ENCODE data around the gene PGAM5.
"Not testable (repeated sequence)": the region's sequence is repeated elsewhere in the genome, so short reads cannot be mapped to it uniquely, and the experiment has no call there.

Gene PGAM5

DNA sequence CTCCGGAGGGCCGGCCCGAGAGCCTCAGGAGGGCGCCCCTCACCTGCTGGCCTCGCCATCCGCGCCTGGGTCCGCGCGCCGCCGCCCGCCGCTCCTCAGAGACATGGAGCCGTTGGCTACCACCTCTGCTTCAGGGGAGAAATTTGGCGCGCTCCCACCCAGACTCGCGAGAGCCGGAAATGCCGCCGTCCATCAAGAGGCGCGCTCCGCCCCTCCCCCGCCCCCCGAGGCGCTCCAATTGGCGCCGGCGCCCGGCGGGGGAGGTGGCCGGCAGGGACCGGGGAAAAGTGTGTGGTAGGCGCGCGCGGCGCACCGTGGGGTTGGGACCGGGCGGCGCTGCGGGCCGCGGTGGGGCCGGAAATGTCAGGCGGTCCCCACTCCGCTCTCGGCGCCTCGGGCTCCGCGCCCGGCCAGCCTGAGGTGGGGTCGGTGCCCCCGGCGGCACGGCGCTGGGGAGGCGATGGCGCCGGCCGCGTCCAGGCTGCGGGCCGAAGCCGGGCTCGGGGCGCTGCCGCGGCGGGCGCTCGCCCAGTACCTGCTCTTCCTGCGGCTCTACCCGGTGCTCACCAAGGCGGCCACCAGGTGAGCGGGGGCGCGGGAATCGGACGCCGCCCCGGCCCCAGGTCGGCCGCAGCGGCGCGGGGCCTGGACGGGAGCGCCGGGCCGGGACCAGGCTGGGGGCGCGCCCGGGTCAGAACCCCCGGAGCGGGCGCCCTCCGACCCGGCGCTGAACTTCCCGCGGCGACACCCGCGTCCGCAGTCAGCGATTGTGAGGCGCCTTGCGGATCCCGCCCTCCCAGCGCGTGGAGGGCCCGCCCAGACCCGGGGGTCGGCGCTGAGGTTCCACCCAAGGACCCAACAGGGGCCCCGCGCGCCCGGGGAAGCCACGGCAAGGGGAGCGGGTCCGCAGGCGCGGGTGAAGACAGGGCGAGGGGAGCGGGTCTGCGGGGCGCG lies 23.2 kb upstream of the PGAM5 start, which contains the start of the genes POLE and PXMP2:
Gene POLE, minus strand, starts transcription at position 132 of the 954 bp plus-strand sequence. Its CDS starts 27 bp downstream, at position 105.
Gene PXMP2, plus strand, starts transcription at position 377 of the 954 bp plus-strand sequence. Its CDS starts 84 bp downstream, at position 461.
- peak; percentile 86 to 97 (median 89) for DNase-seq (ENCODE audit: low read depth in 3 of 3)

DNA sequence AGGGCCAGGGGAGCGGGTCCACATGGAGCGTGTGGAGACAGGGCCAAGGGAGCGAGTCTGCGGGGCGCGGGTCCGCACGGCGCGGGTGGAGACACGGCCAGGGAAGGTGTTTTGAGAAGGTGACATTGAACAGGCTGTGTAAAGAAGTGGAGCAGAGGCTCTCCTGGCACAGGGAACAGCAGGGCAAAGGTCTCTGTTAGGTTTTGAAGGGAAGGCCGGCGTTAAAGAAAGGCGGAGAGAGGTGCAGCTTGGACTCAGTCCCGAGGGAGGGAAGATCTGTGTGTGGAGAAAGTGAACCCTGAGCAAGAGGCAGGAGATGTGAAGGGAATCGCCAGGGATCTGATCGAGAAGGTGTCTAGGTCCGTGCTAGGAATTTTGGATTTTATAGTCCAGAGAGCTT lies 21.4 kb upstream of the PGAM5 start:
- no peak for DNase-seq (ENCODE audit: low read depth in 3 of 3)

DNA sequence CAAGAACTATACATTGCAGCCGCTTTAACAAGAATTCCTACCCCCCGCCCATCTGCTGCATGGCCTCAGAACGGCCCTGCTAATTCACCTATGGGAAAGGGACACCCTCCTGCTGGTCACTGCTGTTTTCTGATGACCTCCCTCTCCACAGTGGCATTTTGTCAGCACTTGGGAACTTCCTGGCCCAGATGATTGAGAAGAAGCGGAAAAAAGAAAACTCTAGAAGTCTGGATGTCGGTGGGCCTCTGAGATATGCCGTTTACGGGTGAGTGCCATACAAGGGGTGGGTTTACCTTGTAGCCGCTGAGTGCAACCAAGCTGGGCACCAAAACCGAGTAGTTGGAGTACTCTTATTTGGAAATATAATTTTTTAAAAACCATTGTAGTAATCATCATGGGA lies 20.5 kb upstream of the PGAM5 start:
- no peak for DNase-seq (ENCODE audit: low read depth in 3 of 3)

DNA sequence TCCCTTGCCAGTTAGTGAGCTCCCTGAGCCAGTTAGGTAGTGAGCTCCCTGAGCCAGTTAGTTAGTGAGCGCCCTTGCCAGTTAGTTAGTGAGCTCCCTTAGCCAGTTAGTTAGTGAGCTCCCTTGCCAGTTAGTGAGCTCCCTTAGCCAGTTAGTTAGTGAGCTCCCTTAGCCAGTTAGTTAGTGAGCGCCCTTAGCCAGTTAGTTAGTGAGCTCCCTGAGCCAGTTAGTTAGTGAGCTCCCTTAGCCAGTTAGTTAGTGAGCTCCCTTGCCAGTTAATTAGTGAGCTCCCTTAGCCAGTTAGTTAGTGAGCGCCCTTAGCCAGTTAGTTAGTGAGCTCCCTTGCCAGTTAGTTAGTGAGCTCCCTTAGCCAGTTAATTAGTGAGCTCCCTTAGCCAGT lies 18.6 kb upstream of the PGAM5 start:
- not testable (repeated sequence) for DNase-seq (ENCODE audit: low read depth in 3 of 3)

DNA sequence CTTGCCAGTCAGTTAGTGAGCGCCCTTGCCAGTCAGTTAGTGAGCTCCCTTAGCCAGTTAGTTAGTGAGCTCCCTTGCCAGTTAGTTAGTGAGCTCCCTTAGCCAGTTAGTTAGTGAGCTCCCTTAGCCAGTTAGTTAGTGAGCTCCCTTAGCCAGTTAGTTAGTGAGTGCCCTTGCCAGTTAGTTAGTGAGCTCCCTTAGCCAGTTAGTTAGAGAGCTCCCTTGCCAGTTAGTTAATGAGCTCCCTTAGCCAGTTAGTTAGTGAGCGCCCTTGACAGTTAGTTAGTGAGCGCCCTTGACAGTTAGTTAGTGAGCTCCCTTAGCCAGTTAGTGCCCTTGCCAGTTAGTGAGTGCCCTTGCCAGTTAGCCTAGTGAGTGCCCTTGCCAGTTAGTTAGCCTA lies 15.8 kb upstream of the PGAM5 start:
- DNase-seq (ENCODE audit: low read depth in 3 of 3), result not testable (repeated sequence)

DNA sequence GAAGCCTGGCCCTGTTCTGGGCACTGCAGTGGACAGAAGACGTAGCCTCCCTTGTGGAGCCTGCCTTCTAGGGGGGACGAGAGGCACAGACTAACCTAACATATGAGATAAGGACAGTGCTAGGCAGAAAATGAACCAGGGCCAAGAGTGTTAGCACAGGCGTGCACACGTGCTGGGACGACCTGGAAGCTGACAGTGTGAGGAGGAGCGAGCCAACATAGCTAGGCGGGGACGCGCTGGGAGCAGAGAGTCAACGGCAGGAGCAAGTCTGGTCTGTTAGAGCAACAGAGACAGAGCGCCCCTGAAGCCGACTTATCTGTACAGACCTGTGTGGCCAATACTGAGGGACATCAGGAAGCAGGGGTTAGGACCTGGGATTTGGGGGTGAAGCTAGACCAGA lies 15.2 kb upstream of the PGAM5 start:
- DNase-seq (ENCODE audit: low read depth in 3 of 3), result no peak

DNA sequence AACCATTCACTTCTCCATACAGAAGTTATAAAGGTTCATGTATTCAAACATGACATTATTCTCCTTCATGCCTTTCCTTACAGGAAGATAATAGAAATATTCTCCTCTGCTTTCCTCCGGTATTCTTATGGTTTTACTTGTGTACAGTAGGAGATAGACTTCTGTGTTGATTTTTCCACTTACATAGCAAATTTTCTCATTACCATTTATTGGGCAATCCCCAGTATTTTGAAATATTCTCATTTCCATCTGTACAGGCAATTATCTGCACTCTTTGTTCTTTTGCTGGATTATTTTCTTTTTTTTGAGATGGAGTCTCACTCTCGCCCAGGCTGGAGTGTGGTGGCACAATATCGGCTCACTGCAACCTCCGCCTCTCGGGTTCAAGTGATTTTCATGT lies 12.3 kb upstream of the PGAM5 start:
- DNase-seq (ENCODE audit: low read depth in 3 of 3), result no peak

DNA sequence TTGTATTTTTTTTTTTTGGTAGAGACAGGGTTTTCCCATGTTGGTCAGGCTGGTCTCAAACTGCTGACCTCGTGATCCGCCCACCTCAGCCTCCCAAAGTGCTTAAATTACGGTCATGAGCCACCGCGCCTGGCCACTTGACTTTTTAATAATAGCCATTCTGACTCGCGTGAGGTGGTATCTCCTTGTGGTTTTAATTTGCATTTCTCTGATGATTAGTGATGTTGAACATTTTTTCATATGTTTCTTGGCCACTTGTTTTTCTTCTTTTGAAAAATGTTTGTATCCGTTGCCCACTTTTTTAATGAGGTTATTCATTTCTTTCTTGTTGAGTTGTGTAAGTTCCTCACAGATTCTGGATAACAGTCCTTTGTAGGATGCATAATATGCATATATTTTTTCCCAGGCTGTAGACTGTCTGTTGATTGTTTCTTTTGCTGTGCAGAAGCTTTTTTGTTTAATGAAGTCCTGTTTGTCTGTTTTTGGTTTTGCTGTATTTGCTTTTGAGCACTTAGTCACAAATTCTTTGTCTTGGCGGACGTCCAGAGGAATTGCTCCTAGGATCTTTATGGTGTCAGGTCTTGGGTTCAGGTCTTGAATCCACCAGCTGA lies 10.3 kb upstream of the PGAM5 start:
- no peak for DNase-seq (ENCODE audit: low read depth in 3 of 3)

DNA sequence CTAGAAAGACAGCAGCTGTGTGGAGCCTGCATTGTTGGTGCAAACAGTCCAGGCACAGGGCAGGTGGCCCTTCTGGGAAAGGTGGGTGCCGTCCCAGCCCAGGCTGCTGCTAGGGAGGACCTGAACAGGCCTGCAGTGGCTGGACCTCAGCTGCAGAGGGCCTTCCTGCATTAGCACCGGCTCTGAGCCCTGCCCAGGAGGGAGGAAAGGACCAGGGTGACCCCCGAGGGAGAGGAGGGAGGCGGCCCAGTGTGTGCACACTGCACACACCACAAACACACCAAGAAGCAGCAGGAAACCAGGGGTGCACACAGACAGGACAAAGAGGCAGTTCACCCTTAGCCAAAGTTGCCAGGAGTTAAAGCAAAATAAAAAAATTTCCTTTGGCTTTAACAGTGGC lies 8.0 kb upstream of the PGAM5 start:
- no peak for DNase-seq (ENCODE audit: low read depth in 3 of 3)

DNA sequence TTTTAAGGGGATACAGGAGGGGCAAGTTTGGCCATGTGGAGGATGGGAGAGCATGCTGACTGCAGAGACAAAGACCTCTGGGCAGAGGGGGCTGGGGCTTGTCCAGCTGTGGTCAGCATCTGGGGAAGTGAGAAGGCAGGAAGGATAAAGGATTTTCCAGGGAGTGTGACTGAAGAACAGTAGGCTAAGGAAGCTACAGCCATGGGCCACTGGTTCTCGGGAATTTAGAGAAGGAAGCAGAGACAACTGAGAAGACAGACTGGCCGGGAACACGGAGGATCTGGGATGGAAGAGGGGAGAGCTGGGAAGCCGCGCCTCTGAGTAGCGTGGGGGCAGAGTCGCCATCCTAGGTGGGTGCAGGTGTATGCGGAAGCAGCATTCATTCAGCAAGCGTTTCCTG lies 7.0 kb upstream of the PGAM5 start:
- no peak for DNase-seq (ENCODE audit: low read depth in 3 of 3)

DNA sequence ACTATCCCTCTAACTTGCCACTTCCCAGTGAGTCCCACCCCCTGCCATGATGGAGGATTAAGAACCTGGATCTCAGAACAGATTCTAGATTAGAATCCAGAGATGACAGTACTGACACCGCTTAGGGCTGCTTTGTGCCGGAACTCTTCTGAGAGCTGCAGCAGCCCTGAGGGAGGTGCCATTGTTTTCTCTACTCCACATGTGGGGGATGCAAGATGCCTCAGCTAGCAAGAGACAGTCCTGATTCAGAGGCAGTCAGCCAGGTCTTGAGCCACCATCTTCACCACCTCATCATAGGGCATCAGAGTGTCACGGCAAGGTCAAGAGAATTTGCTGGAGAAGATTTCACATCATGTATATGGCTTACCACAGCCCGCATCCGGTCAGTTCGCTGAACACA lies 3.4 kb upstream of the PGAM5 start:
- DNase-seq (ENCODE audit: low read depth in 3 of 3), result no peak

DNA sequence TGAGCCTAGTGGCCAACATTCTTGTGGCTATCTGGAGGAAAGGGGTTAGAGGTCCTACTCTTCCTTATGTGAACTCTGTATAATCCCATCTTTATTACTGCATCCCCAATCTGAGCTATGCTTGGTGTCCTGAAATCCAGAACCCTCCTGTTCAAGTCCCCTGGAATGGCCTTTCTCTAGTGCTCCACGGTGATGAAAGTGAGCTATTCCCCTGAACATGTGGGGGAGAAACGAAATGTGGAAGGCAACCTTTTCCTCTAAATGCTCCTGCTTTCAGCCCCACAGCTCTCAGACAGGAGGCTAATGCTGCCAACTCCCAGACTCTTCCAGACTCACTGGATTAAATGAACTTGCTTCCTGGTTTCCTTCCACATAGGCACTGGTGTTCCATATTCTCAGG lies 2.5 kb upstream of the PGAM5 start:
- no peak for DNase-seq (ENCODE audit: low read depth in 3 of 3)

DNA sequence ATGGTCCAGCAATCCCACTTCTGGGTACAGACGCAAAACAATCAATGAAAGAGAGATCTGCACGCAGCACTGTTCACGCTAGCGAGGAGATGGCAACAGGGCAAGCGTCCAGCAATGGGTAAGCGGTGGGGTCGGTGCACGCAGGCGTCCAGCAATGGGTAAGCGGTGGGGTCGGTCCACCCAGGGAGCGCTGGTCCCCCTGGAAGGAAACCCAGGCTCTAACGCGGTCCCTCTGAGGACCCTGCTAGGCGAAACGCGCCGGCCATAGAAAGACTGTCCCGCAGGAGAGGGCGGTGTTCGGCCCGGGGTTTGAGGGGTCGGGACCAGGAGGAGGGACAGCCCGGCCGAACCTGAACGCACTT lies 618 bp upstream of the PGAM5 start:
- no peak for DNase-seq (ENCODE audit: low read depth in 3 of 3)

DNA sequence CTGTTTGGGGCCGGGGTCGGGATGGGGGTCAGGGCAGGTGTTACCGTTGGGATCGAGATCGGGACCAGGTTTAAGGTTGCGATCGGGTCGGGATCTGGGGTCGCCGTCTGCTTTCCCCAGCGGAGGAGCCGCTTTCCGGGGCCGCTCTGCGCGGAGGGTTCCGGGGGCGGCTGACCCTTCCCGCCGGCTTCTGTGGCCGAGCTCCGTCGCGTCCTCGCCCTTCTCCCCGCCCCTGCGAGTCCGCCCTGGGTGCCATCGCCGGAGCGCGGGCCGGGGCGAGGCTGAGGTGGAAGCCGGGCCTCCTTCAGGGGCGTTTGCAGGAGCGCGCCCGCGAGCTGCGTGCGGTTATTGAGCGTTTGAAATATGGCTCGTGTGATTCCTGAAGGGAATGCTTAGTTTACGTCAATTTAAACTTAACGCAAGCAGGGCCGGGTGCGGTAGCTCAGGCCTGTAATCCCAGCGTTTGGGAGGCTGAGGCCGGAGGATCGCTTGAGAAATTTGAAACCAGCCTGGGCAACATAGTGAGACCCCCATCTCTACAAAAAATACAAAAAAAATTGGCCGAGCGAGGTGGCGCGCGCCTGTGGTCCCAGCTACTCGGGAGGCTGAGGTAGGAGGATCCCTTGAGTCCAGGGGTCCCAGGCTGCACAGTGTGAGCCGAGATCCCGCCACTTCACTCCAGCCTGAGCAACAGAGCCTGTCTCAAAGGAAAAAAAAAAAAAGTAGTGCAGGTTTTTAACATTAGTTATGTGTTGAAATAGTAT lies 620 bp downstream of the PGAM5 start:
- peak in 1 of 3 experiments; percentile 23 for DNase-seq (ENCODE audit: low read depth in 3 of 3)

DNA sequence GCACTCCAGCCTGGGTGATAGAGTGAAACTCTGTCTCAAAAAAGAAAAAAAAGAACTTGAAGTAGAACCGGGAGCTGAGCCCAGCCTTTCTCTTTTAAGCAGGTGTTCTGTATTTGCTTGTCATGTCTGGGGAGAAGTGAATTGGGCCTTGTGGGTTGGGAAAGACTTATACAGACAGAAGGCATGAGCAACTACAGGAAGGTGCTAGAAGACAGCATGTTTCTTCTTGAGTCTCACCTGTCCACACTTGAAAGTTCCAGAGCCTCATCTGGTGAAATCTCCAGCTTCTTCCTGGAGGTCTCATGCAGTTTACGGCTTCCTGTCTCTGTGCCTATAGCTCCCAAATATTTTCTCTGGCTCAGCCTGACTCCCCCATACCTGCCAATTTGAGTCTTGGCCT lies 2.5 kb downstream of the PGAM5 start:
- DNase-seq (ENCODE audit: low read depth in 3 of 3), result no peak

DNA sequence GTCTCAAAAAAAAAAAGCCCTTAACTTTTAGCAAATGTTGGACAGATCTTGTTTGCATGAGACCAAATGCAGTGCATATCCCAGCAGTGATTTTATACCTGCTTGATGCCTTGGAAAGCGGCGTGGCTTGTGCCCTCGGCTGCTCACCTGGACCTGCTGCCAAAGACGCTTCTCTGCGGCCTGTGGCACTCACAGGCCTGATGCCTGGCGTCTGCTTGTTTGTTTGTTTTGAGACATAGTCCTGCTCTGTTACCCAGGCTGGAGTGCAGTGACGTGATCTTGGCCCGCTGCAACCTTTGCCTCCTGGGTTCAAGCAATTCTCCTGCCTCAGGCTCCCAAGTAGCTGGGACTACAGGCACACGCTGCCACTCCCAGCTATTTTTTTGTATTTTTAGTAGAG lies 5.2 kb downstream of the PGAM5 start:
- DNase-seq (ENCODE audit: low read depth in 3 of 3), result no peak

DNA sequence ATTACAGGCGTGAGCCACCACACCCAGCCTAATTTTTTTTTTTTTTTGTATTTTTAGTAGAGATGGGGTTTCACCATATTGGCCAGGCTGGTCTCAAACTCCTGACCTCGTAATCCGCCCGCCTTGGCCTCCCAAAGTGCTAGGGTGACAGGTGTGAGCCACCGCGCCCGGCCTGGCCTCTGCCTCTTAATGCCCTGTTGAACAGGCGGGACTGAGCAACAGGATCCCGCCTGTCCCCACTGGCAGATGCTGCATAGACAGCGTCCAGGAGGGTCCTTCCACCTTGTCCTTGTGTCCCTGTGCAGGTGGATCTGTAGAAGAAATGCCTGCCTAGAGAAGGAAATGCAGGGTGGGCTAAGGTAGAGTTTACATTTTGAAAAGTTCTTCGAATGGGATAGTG lies 5.7 kb downstream of the PGAM5 start:
- DNase-seq (ENCODE audit: low read depth in 3 of 3), result no peak

DNA sequence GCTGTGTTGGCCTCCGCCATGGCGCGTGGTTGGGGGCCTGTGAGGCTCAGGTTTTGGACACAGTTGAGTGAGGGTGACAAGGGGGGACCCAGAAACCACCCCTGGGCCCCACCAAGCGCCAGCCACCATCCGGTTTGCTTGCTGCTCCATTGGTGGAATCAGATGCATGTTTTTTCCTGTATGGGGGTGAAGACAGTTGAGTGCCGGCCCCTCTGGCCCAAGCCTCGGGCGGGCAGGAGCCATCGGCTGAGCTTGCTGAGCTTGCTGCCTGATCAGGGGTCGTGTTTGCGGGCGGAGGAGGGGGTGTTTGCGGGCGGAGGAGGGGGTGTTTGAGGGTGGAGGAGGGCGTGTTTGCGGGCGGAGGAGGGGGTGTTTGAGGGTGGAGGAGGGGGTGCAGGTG lies 6.4 kb downstream of the PGAM5 start:
- DNase-seq (ENCODE audit: low read depth in 3 of 3), result no peak

DNA sequence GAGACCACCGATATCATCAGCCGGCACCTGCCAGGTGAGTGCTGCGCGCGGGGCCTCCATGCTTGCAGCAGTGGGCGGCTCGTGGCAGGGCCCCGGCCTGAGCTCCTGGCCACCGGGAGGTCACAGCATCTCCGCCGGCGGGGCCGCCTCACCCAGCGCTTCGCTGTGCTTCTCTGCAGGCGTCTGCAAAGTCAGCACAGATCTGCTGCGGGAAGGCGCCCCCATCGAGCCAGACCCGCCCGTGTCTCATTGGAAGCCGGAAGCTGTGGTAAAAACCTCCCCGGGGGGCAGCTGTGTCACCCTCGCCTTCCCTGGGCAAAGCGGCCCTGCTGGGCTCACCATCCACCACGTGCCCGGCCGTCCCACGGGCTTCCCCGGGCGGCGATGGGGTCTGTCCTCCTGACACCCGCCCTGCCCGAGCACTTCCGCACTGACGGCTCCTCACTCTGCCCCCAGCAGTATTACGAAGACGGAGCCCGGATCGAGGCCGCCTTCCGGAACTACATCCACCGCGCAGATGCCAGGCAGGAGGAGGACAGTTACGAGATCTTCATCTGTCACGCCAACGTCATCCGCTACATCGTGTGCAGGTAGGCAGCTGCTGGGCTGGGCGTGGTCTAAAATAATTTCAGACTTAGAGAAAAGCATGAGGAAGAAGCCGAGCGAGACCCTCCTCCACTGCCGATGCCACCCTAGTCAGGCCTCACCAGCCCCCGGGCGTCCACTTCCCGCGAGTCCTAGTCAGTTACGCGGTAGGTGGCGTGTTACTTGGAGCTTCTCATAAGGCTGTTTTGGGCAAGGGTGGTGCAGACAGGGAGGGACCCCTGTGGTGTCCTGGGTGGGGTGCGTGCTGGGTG lies 7.1 kb downstream of the PGAM5 start:
- no peak for DNase-seq (ENCODE audit: low read depth in 3 of 3)

DNA sequence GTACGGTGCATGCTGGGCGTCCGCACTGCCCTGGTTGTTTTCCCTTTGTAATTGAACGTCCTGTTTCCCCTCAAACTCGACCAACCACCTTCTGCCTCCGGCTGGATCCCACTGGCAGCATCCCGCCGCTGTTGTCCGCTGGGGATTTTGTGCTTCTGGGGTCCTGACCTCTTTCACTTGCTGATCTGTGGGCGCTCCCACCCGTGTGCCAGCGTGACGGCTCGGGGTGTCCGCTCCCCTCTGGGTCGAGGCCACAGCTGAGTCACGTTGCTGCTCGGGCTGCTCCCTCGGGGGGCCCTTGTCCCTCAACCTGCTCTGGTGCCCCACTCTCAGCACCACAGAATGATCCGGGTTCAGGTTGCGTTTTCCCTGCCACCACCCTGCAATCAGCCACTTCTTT lies 8.0 kb downstream of the PGAM5 start:
- DNase-seq (ENCODE audit: low read depth in 3 of 3), result no peak

DNA sequence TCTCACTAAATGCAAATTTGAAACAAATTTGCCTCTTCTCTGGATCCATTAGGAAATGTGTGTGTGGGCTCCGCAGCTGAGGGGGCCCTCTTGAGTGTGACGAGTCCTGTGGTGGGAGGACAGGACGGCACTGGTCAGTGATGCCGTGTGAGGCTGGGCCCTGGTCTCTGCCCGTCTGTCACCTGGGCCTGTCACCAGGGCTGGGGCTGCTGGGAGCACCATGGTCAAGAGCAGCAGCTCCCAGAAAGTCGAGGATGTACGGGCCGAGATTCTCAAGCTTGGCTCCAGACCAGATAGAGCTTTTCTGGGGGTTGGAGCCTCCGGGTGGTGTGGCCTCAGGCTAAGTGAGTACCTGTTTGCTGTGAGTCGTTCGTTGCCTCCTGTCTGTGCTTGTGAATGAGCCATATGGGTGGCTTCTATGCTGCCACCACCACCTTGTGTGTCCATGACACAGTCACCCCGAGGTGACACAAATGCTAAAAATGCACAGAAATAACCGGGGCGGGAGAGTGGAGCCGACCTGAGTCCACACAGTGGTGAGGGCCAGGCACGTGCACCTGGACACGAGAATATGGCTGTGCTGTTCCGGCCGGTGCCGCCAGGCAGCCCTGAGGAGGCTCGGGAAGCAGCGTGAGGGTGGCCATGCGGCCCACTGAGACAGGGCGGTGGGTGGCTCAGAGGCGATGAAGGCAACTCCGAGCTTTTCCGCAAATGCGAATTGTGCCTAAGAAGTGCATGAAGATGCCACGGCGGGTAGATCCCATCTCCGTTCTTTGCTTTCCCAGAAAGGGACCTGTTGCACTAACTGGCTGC lies 8.7 kb downstream of the PGAM5 start:
- DNase-seq (ENCODE audit: low read depth in 3 of 3), result no peak

All from stimulated activated CD4-positive, alpha-beta T cell treated with anti-CD3 and anti-CD28 coated beads, TNF-alpha, amount 100 ng/mL, for 4 hours (primary cell).